ENCODE results near the gene OR6X1.

The OR6X1 gene

GRCh38 chr11:123742031-123742723, 12.1 kb downstream of the OR6X1 start:
- Histone ChIP-seq H3K4me3 (ENCODE audit: insufficient read length, low read depth) (peak overlapping the region; percentile 85), H3K4me1 (ENCODE audit: insufficient read depth, insufficient read length) (no peaks in the 10 kb centered on the region), H3K9me3 (ENCODE audit: insufficient read depth, low read length) (peaks cover 26% of the 10 kb centered on the region; the same call in 1 of the 2 replicates), H3K9ac (ENCODE audit: insufficient read length, low read depth) (peak overlapping the region; percentile 92), H3K27me3 (ENCODE audit: insufficient read depth, insufficient read length) (no peaks in the 10 kb centered on the region), H3K36me3 (ENCODE audit: insufficient read depth, insufficient read length, low read length) (peaks cover 33% of the 10 kb centered on the region)
- TF ChIP-seq ZNF274 (IDR thresholded peaks at IDR 0.05; ENCODE audit: low read depth, low read length) (no peak), YY1 (IDR thresholded peaks at IDR 0.05; ENCODE audit: insufficient read depth, insufficient read length) (no peak), SUZ12 (IDR thresholded peaks at IDR 0.05; ENCODE audit: extremely low read depth, insufficient read depth, insufficient read length) (no peak)
- peak; percentile 60 for DNase-seq (ENCODE audit: low read depth, low spot score)

GRCh38 chr11:123741159-123742030, 12.9 kb downstream of the OR6X1 start, which contains the start of gene ZNF202:
Gene ZNF202, minus strand, starts transcription at chr11:123741660. Its CDS starts 10,772 bp downstream, at chr11:123730888.
- no peaks in the 10 kb centered on the region for H3K27me3 ChIP-seq (ENCODE audit: insufficient read depth, insufficient read length)
- TF ChIP-seq ZNF274 (IDR thresholded peaks at IDR 0.05; ENCODE audit: low read depth, low read length), result no peak
- TF ChIP-seq YY1 (IDR thresholded peaks at IDR 0.05; ENCODE audit: insufficient read depth, insufficient read length), result no peak
- TF ChIP-seq SUZ12 (IDR thresholded peaks at IDR 0.05; ENCODE audit: extremely low read depth, insufficient read depth, insufficient read length), result no peak
- no peaks in the 10 kb centered on the region for H3K4me1 ChIP-seq (ENCODE audit: insufficient read depth, insufficient read length)
- peaks cover 29% of the 10 kb centered on the region; the same call in 1 of the 2 replicates for H3K9me3 ChIP-seq (ENCODE audit: insufficient read depth, low read length)
- H3K36me3 ChIP-seq (ENCODE audit: insufficient read depth, insufficient read length, low read length), result peaks cover 41% of the 10 kb centered on the region
- peak within 1 kb of the TSS; percentile 85 for H3K4me3 ChIP-seq (ENCODE audit: insufficient read length, low read depth)
- peak within 1 kb of the TSS; percentile 92 for H3K9ac ChIP-seq (ENCODE audit: insufficient read length, low read depth)
- DNase-seq (ENCODE audit: low read depth, low spot score), result peak; percentile 86

- peaks cover 29% of the 10 kb centered on the region; the same call in 1 of the 2 replicates for H3K9me3 ChIP-seq (ENCODE audit: insufficient read depth, low read length)
- H3K9ac ChIP-seq (ENCODE audit: insufficient read length, low read depth), result peak overlapping the region; percentile 92
- H3K4me1 ChIP-seq (ENCODE audit: insufficient read depth, insufficient read length), result no peaks in the 10 kb centered on the region
- no peaks in the 10 kb centered on the region for H3K27me3 ChIP-seq (ENCODE audit: insufficient read depth, insufficient read length)
- peak overlapping the region; percentile 85 for H3K4me3 ChIP-seq (ENCODE audit: insufficient read length, low read depth)
- DNase-seq (ENCODE audit: low read depth, low spot score), result no peak
- no peak for TF ChIP-seq SUZ12 (IDR thresholded peaks at IDR 0.05; ENCODE audit: extremely low read depth, insufficient read depth, insufficient read length)
- H3K36me3 ChIP-seq (ENCODE audit: insufficient read depth, insufficient read length, low read length), result peaks cover 47% of the 10 kb centered on the region
These were observed 13.5 kb downstream of the OR6X1 start for GRCh38 chr11:123740787-123741158.

- no peak overlapping the region for H3K4me3 ChIP-seq (ENCODE audit: insufficient read length, low read depth)
- no peaks in the 10 kb centered on the region for H3K27me3 ChIP-seq (ENCODE audit: insufficient read depth, insufficient read length)
- DNase-seq (ENCODE audit: low read depth, low spot score), result no peak
- H3K9ac ChIP-seq (ENCODE audit: insufficient read length, low read depth), result no peak overlapping the region
- H3K9me3 ChIP-seq (ENCODE audit: insufficient read depth, low read length), result peaks cover 26% of the 10 kb centered on the region; the same call in 1 of the 2 replicates
- H3K4me1 ChIP-seq (ENCODE audit: insufficient read depth, insufficient read length), result no peaks in the 10 kb centered on the region
- peaks cover 69% of the 10 kb centered on the region for H3K36me3 ChIP-seq (ENCODE audit: insufficient read depth, insufficient read length, low read length)
- TF ChIP-seq YY1 (IDR thresholded peaks at IDR 0.05; ENCODE audit: insufficient read depth, insufficient read length) (no peak), SUZ12 (IDR thresholded peaks at IDR 0.05; ENCODE audit: extremely low read depth, insufficient read depth, insufficient read length) (no peak), ZNF274 (IDR thresholded peaks at IDR 0.05; ENCODE audit: low read depth, low read length) (no peak)
These were observed 15.9 kb downstream of the OR6X1 start for GRCh38 chr11:123738374-123738773.

GRCh38 chr11:123736769-123737168, 17.5 kb downstream of the OR6X1 start:
- Histone ChIP-seq H3K4me3 (ENCODE audit: insufficient read length, low read depth) (no peak overlapping the region), H3K36me3 (ENCODE audit: insufficient read depth, insufficient read length, low read length) (peaks cover 76% of the 10 kb centered on the region), H3K27me3 (ENCODE audit: insufficient read depth, insufficient read length) (no peaks in the 10 kb centered on the region), H3K9ac (ENCODE audit: insufficient read length, low read depth) (no peak overlapping the region), H3K4me1 (ENCODE audit: insufficient read depth, insufficient read length) (no peaks in the 10 kb centered on the region), H3K9me3 (ENCODE audit: insufficient read depth, low read length) (peaks cover 26% of the 10 kb centered on the region; the same call in 1 of the 2 replicates)
- DNase-seq (ENCODE audit: low read depth, low spot score), result no peak
- TF ChIP-seq SUZ12 (IDR thresholded peaks at IDR 0.05; ENCODE audit: extremely low read depth, insufficient read depth, insufficient read length) (no peak), YY1 (IDR thresholded peaks at IDR 0.05; ENCODE audit: insufficient read depth, insufficient read length) (no peak), ZNF274 (IDR thresholded peaks at IDR 0.05; ENCODE audit: low read depth, low read length) (no peak)

GRCh38 chr11:123729602-123730001, 24.7 kb downstream of the OR6X1 start:
- no peak overlapping the region for H3K4me3 ChIP-seq (ENCODE audit: insufficient read length, low read depth)
- H3K27me3 ChIP-seq (ENCODE audit: insufficient read depth, insufficient read length), result no peaks in the 10 kb centered on the region
- peaks cover 43% of the 10 kb centered on the region for H3K9me3 ChIP-seq (ENCODE audit: insufficient read depth, low read length)
- peaks cover 88% of the 10 kb centered on the region for H3K36me3 ChIP-seq (ENCODE audit: insufficient read depth, insufficient read length, low read length)
- no peaks in the 10 kb centered on the region for H3K4me1 ChIP-seq (ENCODE audit: insufficient read depth, insufficient read length)
- no peak overlapping the region for H3K9ac ChIP-seq (ENCODE audit: insufficient read length, low read depth)
- TF ChIP-seq SUZ12 (IDR thresholded peaks at IDR 0.05; ENCODE audit: extremely low read depth, insufficient read depth, insufficient read length) (no peak), YY1 (IDR thresholded peaks at IDR 0.05; ENCODE audit: insufficient read depth, insufficient read length) (no peak), ZNF274 (IDR thresholded peaks at IDR 0.05; ENCODE audit: low read depth, low read length) (no peak)
- no peak for DNase-seq (ENCODE audit: low read depth, low spot score)
